ENCODE measurements around the gene CLNK. TPM values are rescaled to one million over a fixed set of nuclear protein-coding genes. Genes with fewer than 3 reads are reported as not detected.

Gene CLNK
- total and polyA plus RNA-seq, 12 donors = 0.07 to 0.35 (median 0.26) TPM; not detected in 9

GRCh38 chr4:10732235-10732913, 47.8 kb upstream of the CLNK start:
- Histone ChIP-seq H3K4me3 (no peak overlapping the region), H3K27ac (no peak overlapping the region), H3K9me3 (replicated peaks in 1 of 3) (no peaks in the 10 kb centered on the region), H3K27me3 (no peaks in the 10 kb centered on the region), H3K4me1 (replicated peaks in 1 of 2) (no peaks in the 10 kb centered on the region), H3K36me3 (replicated peaks in 1 of 2) (no peaks in the 10 kb centered on the region)
- DNase-seq = no peak
- intact Hi-C loops (cut with DNase I) = no loop called here
- 34 to 52% (median 45%) methylated on average over 3 of the region's 3 CpGs for WGBS, 4 donors
- no peak for TF ChIP-seq CTCF (IDR thresholded peaks at IDR 0.05)
- no peak for TF ChIP-seq POLR2A (IDR thresholded peaks at IDR 0.05)

GRCh38 chr4:10731690-10732089, 47.1 kb upstream of the CLNK start:
- Histone ChIP-seq H3K4me3 (no peak overlapping the region), H3K9me3 (replicated peaks in 1 of 3) (no peaks in the 10 kb centered on the region), H3K27ac (no peak overlapping the region), H3K4me1 (replicated peaks in 1 of 2) (no peaks in the 10 kb centered on the region), H3K36me3 (replicated peaks in 1 of 2) (no peaks in the 10 kb centered on the region), H3K27me3 (no peaks in the 10 kb centered on the region)
- intact Hi-C loops (cut with DNase I) = no loop called here
- TF ChIP-seq POLR2A (IDR thresholded peaks at IDR 0.05) = no peak
- TF ChIP-seq CTCF (IDR thresholded peaks at IDR 0.05) = no peak
- WGBS, 4 donors = 82 to 90% (median 87%) methylated on average over 3 of the region's 3 CpGs
- no peak for DNase-seq

- H3K27me3 ChIP-seq = no peaks in the 10 kb centered on the region
- TF ChIP-seq POLR2A (IDR thresholded peaks at IDR 0.05) (no peak), CTCF (IDR thresholded peaks at IDR 0.05) (no peak)
- H3K27ac ChIP-seq = no peak overlapping the region
- intact Hi-C loops (cut with DNase I) = no loop called here
- DNase-seq = no peak
- no peaks in the 10 kb centered on the region for H3K4me1 ChIP-seq (replicated peaks in 1 of 2)
- H3K4me3 ChIP-seq = no peak overlapping the region
- WGBS, 4 donors = 74 to 88% (median 82%) methylated on average over 4 of the region's 4 CpGs
- no peaks in the 10 kb centered on the region for H3K9me3 ChIP-seq (replicated peaks in 1 of 3)
- no peaks in the 10 kb centered on the region for H3K36me3 ChIP-seq (replicated peaks in 1 of 2)
Measured at GRCh38 chr4:10731162-10731561, 46.6 kb upstream of the CLNK start.

GRCh38 chr4:10730590-10730989, 46.0 kb upstream of the CLNK start:
- no peak overlapping the region for H3K27ac ChIP-seq
- no peaks in the 10 kb centered on the region for H3K4me1 ChIP-seq (replicated peaks in 1 of 2)
- no peaks in the 10 kb centered on the region for H3K27me3 ChIP-seq
- intact Hi-C loops (cut with DNase I) = no loop called here
- TF ChIP-seq POLR2A (IDR thresholded peaks at IDR 0.05) (no peak), CTCF (IDR thresholded peaks at IDR 0.05) (no peak)
- DNase-seq = no peak
- no peaks in the 10 kb centered on the region for H3K9me3 ChIP-seq (replicated peaks in 1 of 3)
- H3K4me3 ChIP-seq = no peak overlapping the region
- 88 to 89% (median 89%) methylated on average over 7 of the region's 7 CpGs for WGBS, 4 donors
- H3K36me3 ChIP-seq (replicated peaks in 1 of 2) = no peaks in the 10 kb centered on the region
